IPS-NIHi7 (cell line): Measurements from ENCODE around the gene OR10J1.
A peak's percentile ranks its signal among the peaks of the same experiment; 100 is the strongest.
"Not testable (repeated sequence)": the region's sequence is repeated elsewhere in the genome, so short reads cannot be mapped to it uniquely, and the experiment has no call there.

Experiments
- DNase-seq: peaks from one replicate; pipeline ENCODE4 v3.0.0; 2012; ENCODE audit warnings: mixed read lengths; ENCODE audit errors: extremely low spot score

The OR10J1 gene

GRCh38 chr1:159439422-159439821, at the start of gene OR10J1:
Gene OR10J1 (plus strand): TSS chr1:159439722. CDS start chr1:159439792, 70 bp downstream.
- no peak for DNase-seq

GRCh38 chr1:159406821-159407220, 32.7 kb upstream of the OR10J1 start:
- no peak for DNase-seq

GRCh38 chr1:159408862-159409400, 30.6 kb upstream of the OR10J1 start:
- DNase-seq = no peak

- DNase-seq = peak; percentile 55
Measured at GRCh38 chr1:159421821-159422220, 17.7 kb upstream of the OR10J1 start.

GRCh38 chr1:159428536-159428935, 11.0 kb upstream of the OR10J1 start:
- DNase-seq = no peak

- no peak for DNase-seq
Measured at GRCh38 chr1:159429074-159429861, 10.3 kb upstream of the OR10J1 start.

GRCh38 chr1:159430985-159431384, 8.5 kb upstream of the OR10J1 start:
- no peak for DNase-seq

GRCh38 chr1:159431904-159432303, 7.6 kb upstream of the OR10J1 start, which contains the start of gene OR10J4:
Gene OR10J4 (plus strand): TSS chr1:159432204.
- DNase-seq = no peak

- DNase-seq = no peak
Measured at GRCh38 chr1:159436469-159436868, 3.1 kb upstream of the OR10J1 start.

GRCh38 chr1:159441360-159441759, 1.8 kb downstream of the OR10J1 start:
- no peak for DNase-seq

GRCh38 chr1:159442428-159442827, 2.9 kb downstream of the OR10J1 start:
- DNase-seq = no peak

- no peak for DNase-seq
Measured at GRCh38 chr1:159443066-159443750, 3.7 kb downstream of the OR10J1 start.

- DNase-seq = no peak
Measured at GRCh38 chr1:159444511-159444910, 5.0 kb downstream of the OR10J1 start.

GRCh38 chr1:159448181-159448580, 8.7 kb downstream of the OR10J1 start:
- no peak for DNase-seq

GRCh38 chr1:159449605-159450004, 10.1 kb downstream of the OR10J1 start:
- not testable (repeated sequence) for DNase-seq

GRCh38 chr1:159459551-159459950, 20.0 kb downstream of the OR10J1 start:
- no peak for DNase-seq

- no peak for DNase-seq
Measured at GRCh38 chr1:159465191-159465603, 25.7 kb downstream of the OR10J1 start.

GRCh38 chr1:159468321-159468720, 28.8 kb downstream of the OR10J1 start:
- no peak for DNase-seq

- DNase-seq = peak; percentile 11
Measured at GRCh38 chr1:159469921-159470533, 30.5 kb downstream of the OR10J1 start.

- no peak for DNase-seq
Measured at GRCh38 chr1:159473335-159473734, 33.8 kb downstream of the OR10J1 start.

- DNase-seq = no peak
Measured at GRCh38 chr1:159474926-159475325, 35.4 kb downstream of the OR10J1 start.

- DNase-seq = no peak
Measured at GRCh38 chr1:159483501-159483900, 44.0 kb downstream of the OR10J1 start.
